ENCODE measurements around the gene ARL17A.
"Not testable (repeated sequence)": the region's sequence is repeated elsewhere in the genome, so short reads cannot be mapped to it uniquely, and the experiment has no call there.

DNA sequence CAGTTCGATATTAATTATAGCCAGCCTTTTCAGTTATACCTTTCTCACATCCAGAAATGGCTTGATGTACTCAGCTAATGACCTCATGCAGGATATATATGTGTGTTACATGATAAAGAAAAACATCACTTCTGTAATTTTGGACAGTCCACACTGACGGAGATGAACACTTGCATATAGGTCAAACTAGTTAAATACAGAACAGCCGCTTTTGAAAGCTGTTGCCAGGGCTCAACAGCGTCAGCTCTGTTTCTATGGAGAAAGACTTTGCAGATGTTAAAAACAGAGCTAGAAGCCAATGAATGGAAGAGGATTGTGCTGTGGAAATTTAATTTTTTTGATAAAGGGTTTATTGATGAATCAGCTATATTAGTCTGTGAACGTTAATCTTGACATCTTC is 111.9 kb downstream of the ARL17A start:
- TF ChIP-seq CTCF, POLR2A (IDR thresholded peaks at IDR 0.05): not testable (repeated sequence)
